ENCODE data around the gene KCNMB3. TPM values are rescaled to one million over a fixed set of nuclear protein-coding genes. Genes with fewer than 3 reads are reported as not detected.

Gene KCNMB3
- total RNA-seq, 2 experiments from 2014 or later, result 0.60 TPM; not detected in 1

DNA sequence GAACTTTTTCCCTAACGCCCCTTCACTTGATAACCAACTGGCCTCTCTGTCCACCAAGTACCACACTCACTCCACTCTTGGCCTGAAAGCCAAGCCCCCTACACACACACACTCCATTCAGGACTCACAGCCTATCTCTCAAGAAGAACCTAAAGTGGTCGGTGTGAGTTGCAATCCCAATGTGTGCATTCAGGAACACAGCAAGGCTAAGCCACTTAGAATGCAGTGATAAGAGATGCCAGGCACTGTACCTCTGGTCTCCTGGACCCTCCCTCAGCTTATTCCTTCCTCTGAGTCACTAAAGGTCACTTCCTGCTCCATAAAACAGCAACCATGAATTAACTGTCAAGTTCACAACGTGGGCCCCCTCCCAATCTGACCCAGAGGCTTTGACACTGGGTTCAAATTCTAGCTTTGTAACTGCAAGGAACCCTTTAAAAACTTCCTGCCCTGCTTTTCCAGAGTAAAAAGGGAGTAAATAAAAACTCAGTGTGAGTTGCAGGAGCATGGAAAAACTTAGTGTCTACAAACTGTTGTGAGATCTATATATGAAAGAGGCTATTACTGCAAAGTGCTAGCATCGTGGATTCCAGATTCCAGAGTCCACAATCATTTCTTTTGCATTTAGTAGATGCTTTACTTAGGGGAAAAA, 17.6 kb upstream of the KCNMB3 start:
- no peak overlapping the region for H3K4me2 ChIP-seq (ENCODE audit: low read length)
- ChIA-PET POLR2A (interaction anchor here (0.7 to 1.9 kb wide), 2 partner anchors 13 to 89 kb away, joined by 3 to 5 read pairs; no protein-coding TSS in a partner anchor), CTCF (ENCODE audit: unreplicated experiment) (interaction anchor here (1.5 kb wide), 1 partner anchor 25 kb away, joined by 3 read pairs; no protein-coding TSS in a partner anchor)
- H4K20me1 ChIP-seq (ENCODE audit: insufficient read depth, low read length), result no peaks in the 10 kb centered on the region
- no peaks in the 10 kb centered on the region for H3K9me3 ChIP-seq (ENCODE audit: low read length)
- TF ChIP-seq EZH2phosphoT487 (IDR thresholded peaks at IDR 0.05; ENCODE audit: borderline replicate concordance, low read depth, low read length), result no peak
- TF ChIP-seq, protein P1, sequence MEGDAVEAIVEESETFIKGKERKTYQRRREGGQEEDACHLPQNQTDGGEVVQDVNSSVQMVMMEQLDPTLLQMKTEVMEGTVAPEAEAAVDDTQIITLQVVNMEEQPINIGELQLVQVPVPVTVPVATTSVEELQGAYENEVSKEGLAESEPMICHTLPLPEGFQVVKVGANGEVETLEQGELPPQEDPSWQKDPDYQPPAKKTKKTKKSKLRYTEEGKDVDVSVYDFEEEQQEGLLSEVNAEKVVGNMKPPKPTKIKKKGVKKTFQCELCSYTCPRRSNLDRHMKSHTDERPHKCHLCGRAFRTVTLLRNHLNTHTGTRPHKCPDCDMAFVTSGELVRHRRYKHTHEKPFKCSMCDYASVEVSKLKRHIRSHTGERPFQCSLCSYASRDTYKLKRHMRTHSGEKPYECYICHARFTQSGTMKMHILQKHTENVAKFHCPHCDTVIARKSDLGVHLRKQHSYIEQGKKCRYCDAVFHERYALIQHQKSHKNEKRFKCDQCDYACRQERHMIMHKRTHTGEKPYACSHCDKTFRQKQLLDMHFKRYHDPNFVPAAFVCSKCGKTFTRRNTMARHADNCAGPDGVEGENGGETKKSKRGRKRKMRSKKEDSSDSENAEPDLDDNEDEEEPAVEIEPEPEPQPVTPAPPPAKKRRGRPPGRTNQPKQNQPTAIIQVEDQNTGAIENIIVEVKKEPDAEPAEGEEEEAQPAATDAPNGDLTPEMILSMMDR (conservative IDR thresholded peaks at IDR 0.05; ENCODE audit: low read length), result no peak
- peaks cover 31% of the 10 kb centered on the region for H3K4me1 ChIP-seq (ENCODE audit: insufficient read depth, low read length, poor library complexity, severe bottlenecking)
- no TSS peak for BruUV-seq (replicated peaks)
- peak overlapping the region; percentile 75; the same call in 1 of the 2 replicates for H2AFZ ChIP-seq (ENCODE audit: low read length)
- no peaks in the 10 kb centered on the region for H3K36me3 ChIP-seq (ENCODE audit: insufficient read depth, low read length)
- DNase-seq (ENCODE audit: low spot score), result no peak
- no peaks in the 10 kb centered on the region for H3K79me2 ChIP-seq (ENCODE audit: insufficient read depth, low read depth, low read length)
- H3K4me3 ChIP-seq (ENCODE audit: low read depth, low read length, poor library complexity, severe bottlenecking), result no peak overlapping the region
- intact Hi-C loops (cut with micrococcal nuclease; ENCODE audit: unreplicated experiment), result no loop called here
- H3K9me2 ChIP-seq (ENCODE audit: insufficient read depth, low read length), result no peaks in the 10 kb centered on the region
- H3K27ac ChIP-seq (ENCODE audit: low read depth, low read length, poor library complexity, severe bottlenecking), result no peak overlapping the region

DNA sequence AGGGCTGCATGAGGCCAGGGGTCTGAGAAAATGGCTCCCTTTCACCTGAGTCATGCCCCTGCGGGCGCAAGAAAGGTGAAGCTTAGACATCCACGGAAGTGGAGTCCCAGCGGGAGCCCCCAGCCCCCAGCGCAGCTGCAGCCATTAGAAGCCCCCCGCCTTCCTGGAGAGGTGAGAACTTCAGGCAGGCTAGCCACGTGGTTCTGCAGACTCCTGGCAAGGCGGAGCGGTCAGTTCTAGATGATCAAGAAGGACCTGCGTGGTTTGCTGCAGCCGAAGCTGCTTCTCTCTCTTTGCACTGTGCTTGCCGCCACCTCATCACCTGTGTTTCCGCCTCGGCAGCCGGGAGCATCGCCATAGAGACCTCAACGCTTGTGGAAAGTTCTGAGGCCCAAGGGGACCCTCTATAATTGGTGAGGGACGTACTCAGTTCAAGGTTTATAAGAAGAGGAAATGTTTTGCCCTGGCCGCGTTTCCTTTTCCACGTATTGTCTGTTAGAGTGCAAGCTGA, 15.8 kb upstream of the KCNMB3 start:
- Histone ChIP-seq H3K79me2 (ENCODE audit: insufficient read depth, low read depth, low read length) (no peaks in the 10 kb centered on the region), H3K9me3 (ENCODE audit: low read length) (no peaks in the 10 kb centered on the region), H3K4me1 (ENCODE audit: insufficient read depth, low read length, poor library complexity, severe bottlenecking) (peaks cover 31% of the 10 kb centered on the region), H3K27ac (ENCODE audit: low read depth, low read length, poor library complexity, severe bottlenecking) (no peak overlapping the region), H3K9me2 (ENCODE audit: insufficient read depth, low read length) (no peaks in the 10 kb centered on the region), H2AFZ (ENCODE audit: low read length) (peak overlapping the region; percentile 81), H3K4me2 (ENCODE audit: low read length) (peak overlapping the region; percentile 64), H4K20me1 (ENCODE audit: insufficient read depth, low read length) (no peaks in the 10 kb centered on the region), H3K4me3 (ENCODE audit: low read depth, low read length, poor library complexity, severe bottlenecking) (no peak overlapping the region), H3K36me3 (ENCODE audit: insufficient read depth, low read length) (no peaks in the 10 kb centered on the region)
- peak; percentile 55 for DNase-seq (ENCODE audit: low spot score)
- intact Hi-C loops (cut with micrococcal nuclease; ENCODE audit: unreplicated experiment), result no loop called here
- TF ChIP-seq EZH2phosphoT487 (IDR thresholded peaks at IDR 0.05; ENCODE audit: borderline replicate concordance, low read depth, low read length), result no peak
- TF ChIP-seq, protein P1 (conservative IDR thresholded peaks at IDR 0.05; ENCODE audit: low read length), result no peak
- no TSS peak for BruUV-seq (replicated peaks)
- ChIA-PET CTCF (ENCODE audit: unreplicated experiment) (no interaction called here), POLR2A (interaction anchor here (0.7 to 1.0 kb wide), 3 partner anchors 18 to 100 kb away, joined by 3 read pairs; no protein-coding TSS in a partner anchor)

DNA sequence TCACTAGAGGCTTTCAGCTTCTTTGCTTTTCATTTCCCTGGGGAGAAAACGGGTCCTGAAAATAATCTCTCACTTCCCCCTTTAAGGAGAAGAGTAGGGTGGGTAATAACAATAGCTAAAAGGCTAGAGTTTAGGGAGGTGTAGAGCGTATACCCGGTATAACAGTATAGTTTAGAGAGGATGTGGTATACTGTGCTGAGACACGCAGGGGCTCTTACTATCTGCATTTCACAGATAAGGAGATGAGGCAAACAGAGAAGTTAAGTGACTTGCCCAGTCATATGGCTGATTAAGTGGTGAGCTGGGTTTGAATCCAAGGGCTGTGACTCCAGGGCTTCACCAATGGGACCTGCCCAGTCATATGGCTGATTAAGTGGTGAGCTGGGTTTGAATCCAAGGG, 15.0 kb upstream of the KCNMB3 start:
- CTCF ChIA-PET (ENCODE audit: unreplicated experiment), result no interaction called here
- no peak for TF ChIP-seq EZH2phosphoT487 (IDR thresholded peaks at IDR 0.05; ENCODE audit: borderline replicate concordance, low read depth, low read length)
- TF ChIP-seq, protein P1 (conservative IDR thresholded peaks at IDR 0.05; ENCODE audit: low read length), result no peak
- H3K4me3 ChIP-seq (ENCODE audit: low read depth, low read length, poor library complexity, severe bottlenecking), result peak overlapping the region; percentile 9
- no peaks in the 10 kb centered on the region for H4K20me1 ChIP-seq (ENCODE audit: insufficient read depth, low read length)
- peak overlapping the region; percentile 16 for H3K27ac ChIP-seq (ENCODE audit: low read depth, low read length, poor library complexity, severe bottlenecking)
- H3K9me2 ChIP-seq (ENCODE audit: insufficient read depth, low read length), result no peaks in the 10 kb centered on the region
- intact Hi-C loops (cut with micrococcal nuclease; ENCODE audit: unreplicated experiment), result no loop called here
- H3K36me3 ChIP-seq (ENCODE audit: insufficient read depth, low read length), result no peaks in the 10 kb centered on the region
- POLR2A ChIA-PET, result interaction anchor here (0.7 kb wide), 3 partner anchors 17 to 203 kb away, joined by 3 read pairs; no protein-coding TSS in a partner anchor
- H3K79me2 ChIP-seq (ENCODE audit: insufficient read depth, low read depth, low read length), result no peaks in the 10 kb centered on the region
- DNase-seq (ENCODE audit: low spot score), result peak; percentile 60
- H3K4me1 ChIP-seq (ENCODE audit: insufficient read depth, low read length, poor library complexity, severe bottlenecking), result peaks cover 31% of the 10 kb centered on the region
- peak overlapping the region; percentile 64 for H3K4me2 ChIP-seq (ENCODE audit: low read length)
- H2AFZ ChIP-seq (ENCODE audit: low read length), result peak overlapping the region; percentile 81; the same call in 1 of the 2 replicates
- no TSS peak for BruUV-seq (replicated peaks)
- H3K9me3 ChIP-seq (ENCODE audit: low read length), result no peaks in the 10 kb centered on the region
